ENCODE data around the gene SART1. TPM values are rescaled to one million over a fixed set of nuclear protein-coding genes. Genes with fewer than 3 reads are reported as not detected.
"Not testable (repeated sequence)": the region's sequence is repeated elsewhere in the genome, so short reads cannot be mapped to it uniquely, and the experiment has no call there.

Gene SART1
- total RNA-seq, 1 donor from 2014 or later = 36.5 TPM

- FAIRE-seq (no peak), DNase-seq (ENCODE audit: low read depth) (no peak)
- Mint-ChIP-seq H3K27ac (ENCODE audit: unreplicated experiment) (no peak overlapping the region), H3K36me3 (ENCODE audit: low read depth, unreplicated experiment) (no peaks in the 10 kb centered on the region), H3K4me3 (ENCODE audit: unreplicated experiment) (peak overlapping the region; percentile 54), H3K9me3 (ENCODE audit: unreplicated experiment) (peaks cover 2% of the 10 kb centered on the region), H3K4me1 (ENCODE audit: low read depth, unreplicated experiment) (peaks cover 3% of the 10 kb centered on the region), H3K27me3 (ENCODE audit: low read depth, unreplicated experiment) (peaks cover 13% of the 10 kb centered on the region)
- H3K4me1 ChIP-seq (ENCODE audit: insufficient read depth, low read length) = peaks cover 13% of the 10 kb centered on the region
- no peaks in the 10 kb centered on the region for H3K27me3 ChIP-seq (ENCODE audit: insufficient read depth, low read length)
- no peaks in the 10 kb centered on the region for H3K36me3 ChIP-seq (ENCODE audit: insufficient read depth, low read length)
- no peaks in the 10 kb centered on the region for H3K9me3 ChIP-seq (ENCODE audit: insufficient read depth, low read depth, low read length)
- H3K4me2 ChIP-seq (ENCODE audit: low read length) = peak overlapping the region; percentile 51
- no peak overlapping the region for H3K4me3 ChIP-seq (ENCODE audit: insufficient read depth, low read depth, low read length)
- H3K27ac ChIP-seq (ENCODE audit: low read depth, low read length) = no peak overlapping the region
- no peaks in the 10 kb centered on the region for H3K79me2 ChIP-seq (ENCODE audit: insufficient read depth, low read length)
- peak overlapping the region; percentile 82 for H2AFZ ChIP-seq (ENCODE audit: low read depth, low read length)
- H3K9ac ChIP-seq (ENCODE audit: low read length) = no peak overlapping the region
- H4K20me1 ChIP-seq (ENCODE audit: insufficient read depth, low read length) = no peaks in the 10 kb centered on the region
- TF ChIP-seq CTCF (IDR thresholded peaks at IDR 0.05; ENCODE audit: insufficient read depth, low read depth, low read length) (peak; percentile 70), EZH2 (IDR thresholded peaks at IDR 0.05; ENCODE audit: insufficient read depth, low read length) (no peak)
These were observed 61.1 kb downstream of the SART1 start for GRCh38 chr11:66022401-66023185.

GRCh38 chr11:66023186-66023440 is 61.6 kb downstream of the SART1 start:
- not testable (repeated sequence) for H2AFZ ChIP-seq (ENCODE audit: low read depth, low read length); H3K9me3 ChIP-seq (ENCODE audit: insufficient read depth, low read depth, low read length); FAIRE-seq; H3K36me3 ChIP-seq (ENCODE audit: insufficient read depth, low read length); H3K27me3 ChIP-seq (ENCODE audit: insufficient read depth, low read length); H3K9me3 Mint-ChIP-seq (ENCODE audit: unreplicated experiment); H4K20me1 ChIP-seq (ENCODE audit: insufficient read depth, low read length); H3K27ac ChIP-seq (ENCODE audit: low read depth, low read length); H3K4me3 ChIP-seq (ENCODE audit: insufficient read depth, low read depth, low read length); H3K4me1 Mint-ChIP-seq (ENCODE audit: low read depth, unreplicated experiment); H3K9ac ChIP-seq (ENCODE audit: low read length); DNase-seq (ENCODE audit: low read depth); H3K4me3 Mint-ChIP-seq (ENCODE audit: unreplicated experiment); H3K36me3 Mint-ChIP-seq (ENCODE audit: low read depth, unreplicated experiment); H3K79me2 ChIP-seq (ENCODE audit: insufficient read depth, low read length); H3K27ac Mint-ChIP-seq (ENCODE audit: unreplicated experiment); H3K4me2 ChIP-seq (ENCODE audit: low read length)
- H3K27me3 Mint-ChIP-seq (ENCODE audit: low read depth, unreplicated experiment) = peaks cover 18% of the 10 kb centered on the region
- peaks cover 13% of the 10 kb centered on the region for H3K4me1 ChIP-seq (ENCODE audit: insufficient read depth, low read length)

- no peak for FAIRE-seq
These were observed 64.5 kb downstream of the SART1 start, which contains the start of gene CATSPER1 for GRCh38 chr11:66026017-66026529. Gene CATSPER1, minus strand, starts transcription at chr11:66026479. Its CDS starts 100 bp downstream, at chr11:66026379.

More at GRCh38 chr11:66026017-66026529, 64.5 kb downstream of the SART1 start, which contains the start of gene CATSPER1:
- Histone ChIP-seq H2AFZ (ENCODE audit: low read depth, low read length) (no peak within 1 kb of the TSS), H3K9ac (ENCODE audit: low read length) (no peak within 1 kb of the TSS), H4K20me1 (ENCODE audit: insufficient read depth, low read length) (no peaks in the 10 kb centered on the region), H3K79me2 (ENCODE audit: insufficient read depth, low read length) (no peaks in the 10 kb centered on the region), H3K4me1 (ENCODE audit: insufficient read depth, low read length) (peaks cover 7% of the 10 kb centered on the region), H3K9me3 (ENCODE audit: insufficient read depth, low read depth, low read length) (no peaks in the 10 kb centered on the region), H3K4me3 (ENCODE audit: insufficient read depth, low read depth, low read length) (no peak within 1 kb of the TSS), H3K27ac (ENCODE audit: low read depth, low read length) (no peak within 1 kb of the TSS), H3K27me3 (ENCODE audit: insufficient read depth, low read length) (no peaks in the 10 kb centered on the region), H3K4me2 (ENCODE audit: low read length) (no peak within 1 kb of the TSS), H3K36me3 (ENCODE audit: insufficient read depth, low read length) (no peaks in the 10 kb centered on the region)
- Mint-ChIP-seq H3K27me3 (ENCODE audit: low read depth, unreplicated experiment) (peaks cover 22% of the 10 kb centered on the region), H3K9me3 (ENCODE audit: unreplicated experiment) (peaks cover 2% of the 10 kb centered on the region), H3K4me3 (ENCODE audit: unreplicated experiment) (peak within 1 kb of the TSS; percentile 1), H3K4me1 (ENCODE audit: low read depth, unreplicated experiment) (peaks cover 1% of the 10 kb centered on the region), H3K27ac (ENCODE audit: unreplicated experiment) (no peak within 1 kb of the TSS), H3K36me3 (ENCODE audit: low read depth, unreplicated experiment) (no peaks in the 10 kb centered on the region)
- no peak for TF ChIP-seq CTCF (IDR thresholded peaks at IDR 0.05; ENCODE audit: insufficient read depth, low read depth, low read length)
- TF ChIP-seq EZH2 (IDR thresholded peaks at IDR 0.05; ENCODE audit: insufficient read depth, low read length) = no peak
- DNase-seq (ENCODE audit: low read depth) = no peak

Other genes starting within 250 kb of the SART1 start
- 26.8 and 31.4 TPM in 2 replicates for gene KAT5, start 249.5 kb upstream of the SART1 start, total RNA-seq
- 24.7 and 25.0 TPM in 2 replicates for gene RNASEH2C, start 240.9 kb upstream of the SART1 start, total RNA-seq
- gene AP5B1, start 180.8 kb upstream of the SART1 start, total RNA-seq = 10.4 and 10.9 TPM in 2 replicates
- gene OVOL1, start 174.7 kb upstream of the SART1 start, total RNA-seq = 0.22 and 1.0 TPM in 2 replicates
- gene SNX32, start 127.8 kb upstream of the SART1 start, total RNA-seq = 1.2 and 1.5 TPM in 2 replicates
- gene CFL1, start 103.6 kb upstream of the SART1 start, total RNA-seq = 1,793 and 1,931 TPM in 2 replicates
- gene MUS81, start 101.3 kb upstream of the SART1 start, total RNA-seq = 59.9 and 64.3 TPM in 2 replicates
- gene EFEMP2, start 88.9 kb upstream of the SART1 start, total RNA-seq = 97.3 and 119 TPM in 2 replicates
- gene CTSW, start 81.9 kb upstream of the SART1 start, total RNA-seq = not detected in 2 replicates
- gene FIBP, start 73.3 kb upstream of the SART1 start, total RNA-seq = 67.4 and 68.7 TPM in 2 replicates
- 29.9 and 31.4 TPM in 2 replicates for gene CCDC85B, start 71.1 kb upstream of the SART1 start, total RNA-seq
- gene FOSL1, start 61.3 kb upstream of the SART1 start, total RNA-seq = 24.5 and 37.9 TPM in 2 replicates
- 34.6 and 35.3 TPM in 2 replicates for gene C11orf68, start 42.7 kb upstream of the SART1 start, total RNA-seq
- 158 and 169 TPM in 2 replicates for gene DRAP1, start 42.3 kb upstream of the SART1 start, total RNA-seq
- not detected in 2 replicates for gene TSGA10IP, start 16.3 kb upstream of the SART1 start, total RNA-seq
- gene EIF1AD, start 40.4 kb downstream of the SART1 start, total RNA-seq = 35.9 and 42.7 TPM in 2 replicates
- gene BANF1, start 40.8 kb downstream of the SART1 start, total RNA-seq = 158 and 180 TPM in 2 replicates
- not detected in 2 replicates for gene CST6, start 50.3 kb downstream of the SART1 start, total RNA-seq
- 0.45 TPM in 1 of 2 replicates, not detected in the other for gene CATSPER1, start 64.7 kb downstream of the SART1 start, total RNA-seq
- gene GAL3ST3, start 87.4 kb downstream of the SART1 start, total RNA-seq = 0.46 and 0.61 TPM in 2 replicates
- gene SF3B2, start 90.6 kb downstream of the SART1 start, total RNA-seq = 169 and 170 TPM in 2 replicates
- 86.0 and 86.9 TPM in 2 replicates for gene PACS1, start 108.5 kb downstream of the SART1 start, total RNA-seq